ENCODE results near the gene HSD11B1.

- TF ChIP-seq CTCF (IDR thresholded peaks at IDR 0.05): no peak
- no peak for TF ChIP-seq POLR2A (IDR thresholded peaks at IDR 0.05)
- no peak for TF ChIP-seq POLR2AphosphoS5 (IDR thresholded peaks at IDR 0.05)
Observed at GRCh38 chr1:209774592-209774991, 69.9 kb downstream of the HSD11B1 start.

All from sigmoid colon (tissue), 4 donors.